Suppressor macrophage treated with lipopolysaccharide for 1 hour (primary cell): Measurements from ENCODE around the gene ABCG2.
A peak's percentile ranks its signal among the peaks of the same experiment; 100 is the strongest.
"Not testable (repeated sequence)": the region's sequence is repeated elsewhere in the genome, so short reads cannot be mapped to it uniquely, and the experiment has no call there.

Experiments used
- DNase-seq, 3 donors: peaks; one replicate each; pipeline ENCODE4 v3.0.0-alpha.2; 2020 to 2022

The ABCG2 gene

DNA sequence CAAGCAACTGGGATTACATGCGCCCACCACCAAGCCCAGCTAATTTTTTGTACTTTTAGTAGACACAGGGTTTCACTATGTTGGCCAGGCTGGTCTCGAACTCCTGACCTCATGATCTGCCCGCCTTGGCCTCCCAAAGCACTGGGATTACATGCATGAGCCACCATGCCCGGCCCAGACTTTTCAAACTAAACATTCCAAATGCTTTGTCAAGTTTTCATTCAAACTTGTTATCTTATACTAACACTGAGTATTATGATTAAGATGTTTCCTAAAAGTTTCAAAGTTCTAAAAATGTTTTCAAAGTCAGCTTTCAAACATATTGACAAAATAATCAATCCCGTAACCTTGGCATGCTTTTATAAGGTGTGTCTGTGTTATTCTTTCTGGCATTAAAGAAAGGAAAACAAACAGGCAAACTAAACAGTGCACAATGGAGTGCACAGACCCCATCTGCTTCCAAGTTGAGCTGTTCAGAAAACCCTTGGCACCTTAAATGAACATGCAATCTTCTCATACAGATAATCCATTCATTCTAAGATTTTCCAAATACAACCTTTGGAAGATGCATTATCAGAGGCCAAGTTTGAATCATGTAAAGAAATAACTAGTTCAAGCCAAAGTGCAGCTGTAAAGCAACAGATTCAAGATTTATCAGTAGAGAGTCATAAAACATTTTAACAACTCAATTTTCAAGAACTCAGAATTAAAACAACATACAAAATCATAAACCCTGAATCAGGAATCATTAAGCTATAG, 49.1 kb downstream of the ABCG2 start:
- DNase-seq: peak in 1 of 3 donors; percentile 12

GRCh38 chr4:88108747-88109122, 49.7 kb downstream of the ABCG2 start:
- peak in 1 of 3 donors; percentile 8 for DNase-seq

DNA sequence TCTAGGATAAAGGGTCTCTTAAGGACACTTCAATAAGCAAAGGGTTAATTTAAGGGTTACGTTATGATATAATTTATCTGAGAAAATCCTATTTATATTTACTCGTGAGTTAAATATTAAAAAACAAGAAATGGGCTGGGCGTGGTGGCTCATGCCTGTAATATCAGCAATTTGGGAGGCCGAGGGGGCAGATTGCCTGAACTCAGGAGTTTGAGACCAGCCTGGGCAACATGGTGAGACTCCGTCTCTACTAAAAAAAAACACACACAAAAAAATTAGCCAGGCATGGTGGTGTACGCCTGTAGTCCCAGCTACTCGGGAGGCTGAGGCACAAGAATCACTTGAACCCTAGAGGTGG, 50.4 kb downstream of the ABCG2 start:
- not testable (repeated sequence) for DNase-seq

GRCh38 chr4:88107406-88108107, 50.9 kb downstream of the ABCG2 start:
- DNase-seq: peak; percentile 22 to 33 (median 23)

GRCh38 chr4:88106205-88106604, 52.2 kb downstream of the ABCG2 start:
- no peak for DNase-seq

DNA sequence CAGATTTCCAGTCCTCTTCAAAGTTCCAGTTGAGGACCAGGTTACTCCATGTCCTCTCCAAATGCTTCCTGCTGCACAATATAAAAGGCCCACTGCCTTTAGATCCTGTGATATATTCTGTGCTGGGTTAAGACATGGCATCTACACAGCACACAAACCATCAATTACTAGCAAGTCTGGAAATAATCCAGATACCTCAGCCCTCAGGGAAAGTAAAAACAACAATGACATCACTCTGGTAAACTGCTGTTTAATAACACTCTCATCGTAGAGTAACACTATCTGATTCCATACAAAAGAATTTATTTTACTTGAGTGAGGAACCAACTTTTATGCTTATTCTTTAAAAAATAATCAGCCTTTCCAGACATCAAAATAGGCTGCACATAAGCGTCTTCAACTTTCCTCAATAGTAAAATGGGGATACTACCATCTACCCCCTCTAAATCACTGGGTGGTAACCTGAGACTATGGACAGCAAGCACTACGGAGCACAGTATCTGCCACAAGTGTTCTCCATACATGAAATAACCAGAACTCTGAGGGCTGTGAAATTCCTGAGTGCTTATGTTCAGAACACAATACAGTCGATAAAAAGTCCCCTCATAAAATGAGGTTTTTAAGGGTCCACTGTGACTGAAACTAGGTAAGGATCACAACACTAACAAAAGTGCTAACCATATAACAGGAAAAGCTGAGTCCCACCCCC, 53.4 kb downstream of the ABCG2 start:
- peak in 1 of 3 donors; percentile 3 for DNase-seq

DNA sequence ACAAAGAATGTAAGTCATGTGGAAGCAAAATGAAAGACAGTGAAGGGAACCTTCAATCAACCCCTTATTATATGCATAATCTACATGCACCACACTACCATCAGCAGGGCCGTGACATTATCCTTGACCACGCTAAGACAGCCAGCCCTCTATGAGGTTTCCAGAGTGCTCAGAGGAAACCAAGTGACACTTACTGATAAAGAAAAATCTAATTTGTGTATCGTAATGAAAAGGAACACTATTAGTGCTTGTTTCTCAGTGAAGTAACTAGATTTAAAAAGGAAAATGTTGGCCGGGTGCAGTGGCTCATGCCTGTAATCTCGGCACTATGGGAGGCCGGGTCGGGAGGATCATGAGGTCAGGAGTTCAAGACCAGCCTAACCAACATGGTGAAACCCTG, 56.4 kb downstream of the ABCG2 start:
- no peak for DNase-seq

DNA sequence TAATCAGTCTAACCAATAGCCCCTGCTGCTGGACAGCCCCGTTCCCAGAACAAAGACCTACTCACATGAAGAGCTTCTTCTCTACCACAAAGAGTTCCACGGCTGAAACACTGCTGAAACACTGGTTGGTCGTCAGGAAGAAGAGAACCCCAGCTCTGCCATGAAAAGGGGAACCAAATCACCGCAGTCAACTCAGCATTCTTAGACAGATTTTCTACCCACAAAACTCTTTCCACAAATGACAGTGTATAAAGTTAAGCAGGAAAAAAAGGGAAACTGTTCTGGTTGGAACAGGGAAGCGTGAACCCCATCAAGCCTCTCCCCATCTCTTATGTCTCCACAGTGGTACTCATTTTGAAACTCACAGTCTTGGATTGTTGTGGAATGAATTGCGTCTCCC, 57.3 kb downstream of the ABCG2 start:
- peak; percentile 64 to 80 (median 75) for DNase-seq

- DNase-seq: no peak
Observed at GRCh38 chr4:88098993-88099752, 59.3 kb downstream of the ABCG2 start.

- DNase-seq: peak in 1 of 3 donors; percentile 11
Observed at GRCh38 chr4:88097781-88098180, 60.7 kb downstream of the ABCG2 start.

DNA sequence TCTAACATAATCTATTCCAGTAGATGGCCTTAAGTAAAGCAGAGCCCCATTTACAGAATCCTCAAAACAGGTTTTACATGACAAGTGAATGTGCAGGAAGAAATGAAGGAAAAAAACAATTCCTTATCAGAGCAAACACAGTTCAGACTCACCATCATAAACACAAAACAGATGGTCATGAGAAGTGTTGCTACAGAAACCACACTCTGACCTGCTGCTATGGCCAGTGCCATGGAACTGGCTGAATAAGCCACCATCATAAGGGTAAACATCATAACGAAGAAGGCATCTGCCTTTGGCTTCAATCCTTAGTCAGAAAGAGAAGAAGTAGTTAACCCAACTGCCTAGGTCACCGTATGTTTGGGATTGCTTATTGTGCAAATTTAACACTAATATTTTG, 61.1 kb downstream of the ABCG2 start:
- DNase-seq: peak in 1 of 3 donors; percentile 9

DNA sequence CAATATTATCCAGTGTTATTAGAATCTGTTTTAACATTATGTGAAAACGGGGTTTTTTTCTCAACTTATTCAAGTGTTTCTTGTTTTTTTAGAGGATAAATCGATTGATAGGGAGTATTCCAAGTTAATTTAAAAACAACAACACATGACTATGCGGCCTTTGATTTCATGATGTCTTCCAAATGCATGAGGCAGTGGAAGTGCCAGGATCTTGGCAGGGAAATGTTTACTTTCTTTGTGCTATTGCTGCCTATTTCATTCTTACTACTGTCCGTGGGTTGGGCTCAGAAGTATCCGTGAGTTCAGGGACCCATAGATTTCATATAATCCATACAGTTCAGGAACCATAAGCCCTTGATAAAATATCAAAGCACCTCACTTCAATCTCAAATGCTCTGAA, 64.6 kb downstream of the ABCG2 start:
- DNase-seq: no peak

GRCh38 chr4:88091378-88091777, 67.1 kb downstream of the ABCG2 start:
- no peak for DNase-seq

GRCh38 chr4:88090898-88091297, 67.5 kb downstream of the ABCG2 start:
- DNase-seq: no peak

GRCh38 chr4:88087004-88087403, 71.4 kb downstream of the ABCG2 start:
- no peak for DNase-seq

DNA sequence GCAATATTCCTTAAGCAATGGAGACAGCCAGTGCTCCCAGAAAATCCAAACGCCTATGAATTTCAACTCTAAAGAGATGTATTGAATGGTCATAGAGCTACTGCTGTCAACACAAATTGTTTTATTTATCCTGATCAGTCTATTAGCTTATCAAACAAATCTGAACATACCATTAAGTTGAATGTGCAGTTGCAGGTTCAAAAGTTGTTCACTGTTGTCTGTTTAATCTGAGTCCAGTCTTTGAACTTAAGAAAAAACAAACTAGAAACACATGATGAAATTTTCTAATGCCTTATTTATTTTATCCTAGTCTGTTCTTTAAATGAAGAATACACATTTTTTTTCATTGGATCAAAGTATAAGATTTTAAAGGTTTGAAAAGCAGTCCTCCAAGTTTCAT, 77.8 kb downstream of the ABCG2 start:
- DNase-seq: no peak

- no peak for DNase-seq
Observed at GRCh38 chr4:88078579-88078978, 79.9 kb downstream of the ABCG2 start.

DNA sequence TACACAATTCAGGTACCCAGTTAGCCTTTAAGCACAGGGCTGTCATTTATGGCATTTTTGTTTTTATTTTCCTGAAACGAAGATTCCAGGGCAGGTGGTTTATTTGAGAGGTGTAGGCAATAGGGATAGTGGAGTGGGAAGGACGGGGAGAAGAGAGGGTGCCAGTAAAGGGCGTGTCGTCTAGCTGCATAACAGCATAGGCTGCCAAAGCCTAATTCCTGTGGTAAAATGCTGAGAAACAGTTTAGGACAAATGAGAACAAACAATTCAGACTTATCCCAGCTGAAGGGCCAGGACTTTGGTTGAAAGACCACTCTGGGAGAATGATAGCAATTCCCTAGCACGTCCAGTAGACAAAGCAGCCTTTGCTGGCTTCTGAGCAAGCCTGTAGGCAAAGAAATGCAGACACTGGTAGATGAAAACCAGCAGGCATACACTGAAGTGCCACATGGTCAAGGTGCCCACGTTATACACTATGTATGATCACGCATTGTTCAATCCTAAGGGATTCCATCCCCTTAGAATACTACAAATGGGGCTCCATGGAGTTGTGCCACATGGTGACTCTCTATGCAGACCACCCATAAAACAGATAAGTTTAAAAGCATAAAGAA, 80.4 kb downstream of the ABCG2 start:
- DNase-seq: no peak

DNA sequence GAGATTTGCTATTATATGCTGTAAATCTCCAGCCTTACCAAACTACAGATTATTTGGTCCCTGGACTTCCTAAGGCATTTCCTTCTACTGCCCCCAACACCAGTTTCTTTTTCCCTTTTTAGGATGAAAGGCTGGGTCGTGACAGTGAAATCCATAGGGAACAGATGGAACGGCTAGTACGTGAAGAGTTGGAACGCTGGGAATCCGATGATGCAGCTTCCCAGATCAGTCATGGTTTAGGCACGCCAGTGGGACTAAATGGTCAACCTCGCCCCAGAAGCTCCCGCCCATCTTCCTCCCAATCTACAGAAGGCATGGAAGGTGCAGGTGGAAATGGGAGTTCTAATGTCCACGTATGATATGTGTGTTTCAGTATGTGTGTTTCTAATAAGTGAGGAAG, 83.1 kb downstream of the ABCG2 start:
- no peak for DNase-seq

DNA sequence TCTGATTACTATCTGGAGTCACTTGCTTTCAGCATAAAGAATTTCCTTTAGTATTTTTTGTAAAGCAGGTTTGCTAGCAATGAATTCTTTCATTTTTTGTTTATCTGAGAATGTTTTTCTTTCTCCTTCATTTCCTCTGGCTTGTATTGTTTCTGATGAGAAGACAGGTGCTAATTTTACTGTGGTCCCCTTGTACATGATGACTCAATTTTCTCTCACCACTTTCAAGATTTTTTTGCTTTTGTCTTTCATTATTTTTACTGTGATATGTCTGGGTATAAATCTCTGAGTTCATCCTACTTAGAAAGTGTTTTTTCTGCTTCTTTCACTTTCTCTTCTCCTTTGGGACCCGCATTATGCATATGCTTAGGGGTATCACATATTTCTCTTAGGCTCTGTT, 88.4 kb downstream of the ABCG2 start:
- DNase-seq: no peak

DNA sequence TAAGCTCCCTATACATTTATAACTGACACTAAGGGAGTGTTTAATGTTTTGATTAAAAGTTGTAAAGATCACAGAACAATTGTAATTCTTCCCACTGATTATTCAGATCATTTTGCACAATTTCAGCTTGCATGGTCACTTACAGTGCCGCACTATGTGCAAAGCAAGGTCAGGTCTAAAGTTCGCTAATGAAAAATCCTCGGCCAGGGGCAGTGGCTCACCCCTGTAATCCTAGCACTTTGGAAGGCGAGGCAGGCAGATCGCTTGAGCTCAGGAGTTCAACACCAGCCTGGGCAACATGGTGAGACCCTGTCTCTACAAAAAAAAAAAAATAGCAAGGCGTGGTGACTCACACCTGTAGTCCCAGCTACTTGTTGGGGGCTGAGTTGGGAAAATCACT, 94.0 kb downstream of the ABCG2 start:
- DNase-seq: no peak

DNA sequence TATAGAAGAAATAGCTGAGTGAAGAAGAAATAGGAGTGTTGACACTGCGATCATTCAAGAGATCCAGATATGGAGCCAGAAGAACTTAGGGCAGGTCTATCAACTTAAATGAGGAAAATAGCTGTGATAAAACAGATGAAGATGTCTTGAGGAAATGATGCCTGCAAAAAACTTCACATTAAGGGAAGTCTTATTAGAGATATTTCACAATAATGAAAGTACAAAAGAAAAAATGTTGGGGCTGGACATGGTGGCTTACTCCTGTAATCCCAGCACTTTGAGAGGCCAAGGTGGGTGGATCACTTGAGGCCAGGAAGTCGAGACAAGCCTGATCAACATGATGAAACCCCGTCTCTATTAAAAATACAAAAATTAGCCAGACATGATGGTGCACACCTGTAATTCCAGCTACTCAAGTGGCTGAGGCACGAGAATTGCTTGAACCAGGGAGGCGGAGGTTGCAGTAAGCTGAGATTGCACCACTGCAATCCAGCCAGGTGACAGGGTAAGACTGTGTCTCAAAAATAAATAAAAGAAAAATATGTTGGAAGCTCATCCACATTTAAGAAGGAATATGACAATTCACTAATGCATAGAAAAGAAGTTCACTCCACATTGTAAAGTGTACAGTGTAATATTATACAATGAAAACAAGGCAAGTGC, 94.7 kb downstream of the ABCG2 start:
- DNase-seq: peak in 2 of 3 donors; percentile 17 to 20
